Immature natural killer cell (primary cell): Measurements from ENCODE around the gene SAMD4A. TPM values are rescaled to one million over a fixed set of nuclear protein-coding genes. Genes with fewer than 3 reads are reported as not detected.
A peak's percentile ranks its signal among the peaks of the same experiment; 100 is the strongest.

Experiments used
- DNase-seq, 3 donors: peaks; one replicate each; pipeline ENCODE4 v3.0.0; 2022; ENCODE audit warnings: mixed read lengths in 1 of 3
- H3K27ac Mint-ChIP-seq, 6 donors: one replicate each; pipeline ENCODE4 v1.8.0; 2020; ENCODE audit warnings: mixed read lengths in 6 of 6, mild to moderate bottlenecking in 5 of 6, inconsistent platforms in 4 of 6, moderate library complexity in 3 of 6
- H3K27me3 Mint-ChIP-seq, 3 donors: one replicate each; pipeline ENCODE4 v1.8.0; 2020 to 2021; ENCODE audit warnings: low read depth in 3 of 3, mild to moderate bottlenecking in 3 of 3, mixed read lengths in 3 of 3, moderate library complexity in 3 of 3, inconsistent platforms in 1 of 3
- H3K36me3 Mint-ChIP-seq, 3 donors: one replicate each; pipeline ENCODE4 v1.8.0; 2020; ENCODE audit warnings: mixed read lengths in 3 of 3, inconsistent platforms in 2 of 3, mild to moderate bottlenecking in 2 of 3
- H3K4me1 Mint-ChIP-seq, 2 donors: one replicate each; pipeline ENCODE4 v1.8.0; 2020; ENCODE audit warnings: inconsistent platforms in 2 of 2, mild to moderate bottlenecking in 2 of 2, mixed read lengths in 2 of 2, moderate library complexity in 1 of 2
- H3K4me3 Mint-ChIP-seq, 5 donors: one replicate each; pipeline ENCODE4 v1.8.0; 2020; ENCODE audit warnings: mild to moderate bottlenecking in 5 of 5, mixed read lengths in 5 of 5, inconsistent platforms in 3 of 5, moderate library complexity in 3 of 5
- H3K9me3 Mint-ChIP-seq, 6 donors: one replicate each; pipeline ENCODE4 v1.8.0; 2020; ENCODE audit warnings: mild to moderate bottlenecking in 6 of 6, mixed read lengths in 6 of 6, inconsistent platforms in 4 of 6, moderate library complexity in 3 of 6
- polyA plus RNA-seq, 3 donors: library from polyadenylated mRNA; unstranded; fragments of 300-500 nt; fragmentation: Illumina TruSeq; gene quantifications; one replicate each; pipeline ENCODE4 v1.2.3, GENCODE V29; 2021

The SAMD4A gene
- polyA plus RNA-seq, 3 donors from 2014 or later = not detected

DNA sequence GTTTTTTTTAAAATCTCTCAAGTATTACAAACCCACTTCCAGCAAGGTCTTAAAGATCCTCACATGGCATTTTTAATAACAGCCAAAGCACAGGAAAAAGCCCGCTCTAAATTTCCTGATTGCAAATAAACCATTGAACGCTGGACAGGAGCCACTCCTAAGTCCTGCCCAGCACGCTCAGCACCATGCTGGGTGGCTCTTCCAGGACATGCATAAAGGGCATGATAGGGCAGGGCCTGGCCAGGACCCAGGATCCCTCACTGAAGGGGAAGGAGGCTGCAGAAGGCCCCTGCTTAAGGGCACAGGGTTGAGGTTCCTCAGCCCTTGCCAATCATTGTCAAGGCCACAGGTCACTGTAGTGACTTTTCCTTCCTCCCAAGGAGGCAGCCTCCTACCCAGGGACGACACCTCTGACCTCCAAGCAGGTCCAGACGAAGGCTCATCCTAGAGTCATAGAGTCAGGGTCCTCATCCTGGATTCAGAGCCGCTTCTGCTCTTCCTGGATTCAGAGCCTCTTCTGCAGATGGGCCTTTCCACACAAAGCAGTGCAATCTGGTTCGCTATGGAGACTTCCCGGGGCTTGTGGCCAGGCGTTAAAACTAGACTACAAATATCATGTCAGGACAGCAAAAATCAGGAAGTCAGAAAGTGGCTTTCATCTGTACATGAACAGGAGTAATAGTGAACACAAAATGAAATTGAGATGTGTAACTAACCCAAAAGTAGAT, 211.9 kb downstream of the SAMD4A start:
- DNase-seq = no peak
- peaks cover 0 to 14% (median 0%) of the 10 kb centered on the region in 3 donors for H3K36me3 Mint-ChIP-seq
- no peak overlapping the region for H3K4me3 Mint-ChIP-seq
- H3K27me3 Mint-ChIP-seq = peaks cover 13 to 33% (median 20%) of the 10 kb centered on the region in 3 donors
- H3K4me1 Mint-ChIP-seq = peaks cover 26 to 37% of the 10 kb centered on the region in 2 donors
- no peaks in the 10 kb centered on the region for H3K9me3 Mint-ChIP-seq
- H3K27ac Mint-ChIP-seq = no peak overlapping the region

DNA sequence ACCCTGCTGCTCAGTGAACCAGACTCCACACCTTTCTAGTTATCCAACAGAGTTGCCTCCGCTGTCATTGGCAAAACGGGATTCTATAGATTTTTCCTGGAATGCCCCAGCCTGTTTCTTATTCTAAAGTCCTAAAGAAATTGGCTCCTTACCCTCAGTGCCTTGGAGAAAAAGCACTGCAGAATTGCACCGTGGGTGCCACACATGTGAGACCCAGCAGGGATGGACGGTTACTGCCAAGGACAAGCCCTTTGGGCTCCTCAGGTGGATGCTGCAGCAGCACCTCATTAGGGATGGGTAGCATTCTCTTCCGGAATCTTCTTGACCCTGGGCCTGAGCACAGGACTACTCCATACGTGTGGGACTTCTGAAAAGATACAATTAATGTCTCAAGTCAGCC, 214.2 kb downstream of the SAMD4A start:
- Mint-ChIP-seq H3K4me3 (no peak overlapping the region), H3K36me3 (peaks cover 0 to 14% (median 0%) of the 10 kb centered on the region in 3 donors), H3K4me1 (peaks cover 16 to 23% of the 10 kb centered on the region in 2 donors), H3K27ac (no peak overlapping the region), H3K9me3 (no peaks in the 10 kb centered on the region), H3K27me3 (peaks cover 9 to 18% (median 13%) of the 10 kb centered on the region in 3 donors)
- DNase-seq = no peak

DNA sequence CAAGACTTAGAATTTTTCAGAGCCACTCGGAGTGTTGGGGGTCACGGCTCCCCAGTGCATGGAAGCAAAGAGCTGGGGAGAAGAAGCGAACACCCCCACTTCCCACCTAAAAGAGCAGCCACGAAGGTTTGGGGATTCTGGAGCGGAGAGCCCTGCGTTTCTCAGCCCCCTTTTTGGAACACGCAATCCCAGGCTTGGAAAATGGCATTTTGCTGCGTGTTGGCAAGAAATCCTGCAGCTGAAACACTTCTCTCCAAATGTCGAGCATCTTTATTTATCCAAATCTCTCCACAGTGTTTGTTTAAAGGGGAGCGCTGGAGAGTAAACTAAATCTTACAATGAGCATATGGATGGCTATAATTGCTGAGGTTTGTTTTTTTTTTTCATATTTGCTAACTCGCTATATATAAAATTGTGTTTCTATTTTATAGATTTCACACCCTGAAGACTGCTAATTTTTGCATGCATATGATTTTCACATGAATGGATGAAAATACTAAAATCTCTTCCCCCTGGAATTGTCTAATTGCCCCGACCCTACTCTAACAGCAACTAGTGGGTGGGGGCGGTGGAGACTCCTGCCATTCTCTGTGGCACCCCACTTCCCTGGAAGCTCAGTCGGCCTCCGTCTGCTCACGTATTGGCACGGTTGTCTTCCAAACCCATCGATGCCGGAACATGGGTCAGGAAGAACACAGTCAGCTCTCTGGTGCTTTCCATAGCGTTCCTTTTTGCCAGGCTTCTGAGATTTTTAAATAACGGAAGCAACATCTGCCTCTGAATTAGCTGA, 215.2 kb downstream of the SAMD4A start:
- Mint-ChIP-seq H3K36me3 (peaks cover 0 to 14% (median 0%) of the 10 kb centered on the region in 3 donors), H3K4me1 (peaks cover 5 to 13% of the 10 kb centered on the region in 2 donors), H3K4me3 (peak overlapping the region in 1 of 5 donors; percentile 54), H3K27ac (no peak overlapping the region), H3K27me3 (peaks cover 6 to 14% (median 11%) of the 10 kb centered on the region in 3 donors), H3K9me3 (no peaks in the 10 kb centered on the region)
- no peak for DNase-seq

DNA sequence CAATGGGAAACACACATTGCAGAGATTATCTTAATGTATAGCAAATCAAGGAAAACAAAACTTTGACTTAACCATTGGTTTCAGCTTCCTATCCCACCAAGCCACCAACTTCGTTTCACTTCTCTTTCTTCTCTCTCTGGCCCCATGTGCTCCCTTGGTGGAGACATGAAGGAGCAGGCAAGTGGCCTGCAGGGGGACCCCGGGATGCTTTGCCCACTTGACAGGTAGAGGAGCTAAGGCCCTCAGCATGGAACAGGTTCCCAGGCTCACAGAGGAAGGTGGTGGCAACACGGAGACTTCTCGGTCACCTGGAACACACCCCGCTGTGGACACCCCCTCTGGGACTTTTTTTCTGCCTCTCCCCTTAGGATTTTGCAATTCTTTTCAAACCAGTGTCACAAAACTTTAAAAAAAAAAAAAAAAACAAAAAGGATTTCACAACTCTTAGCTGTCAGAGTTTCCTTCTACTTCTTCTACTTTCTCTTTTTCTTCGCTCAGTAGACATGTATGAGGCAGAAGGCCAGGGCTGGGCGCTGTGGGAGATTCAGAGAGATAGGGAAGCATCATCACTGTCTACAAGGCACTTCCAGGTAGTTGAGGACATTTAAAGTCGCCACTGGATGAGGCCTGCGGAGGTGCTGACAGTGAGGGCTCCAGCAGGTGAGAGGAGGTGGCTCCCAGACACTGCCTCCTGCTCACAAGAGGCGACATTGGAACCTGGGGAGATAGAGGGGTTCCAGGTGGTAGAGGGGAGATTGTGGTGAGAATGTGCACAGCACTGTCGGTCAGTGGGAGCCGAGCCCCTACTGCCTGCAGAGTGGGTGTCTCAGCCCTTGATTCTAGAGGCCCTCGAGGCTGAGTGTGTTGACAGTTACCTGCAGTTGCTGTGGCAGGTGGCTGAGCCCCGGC, 216.1 kb downstream of the SAMD4A start:
- DNase-seq = no peak
- H3K27ac Mint-ChIP-seq = peak overlapping the region in 1 of 6 donors; percentile 54
- H3K4me3 Mint-ChIP-seq = peak overlapping the region in 1 of 5 donors; percentile 54
- peaks cover 0 to 14% (median 0%) of the 10 kb centered on the region in 3 donors for H3K36me3 Mint-ChIP-seq
- peaks cover 5 to 12% (median 11%) of the 10 kb centered on the region in 3 donors for H3K27me3 Mint-ChIP-seq
- no peaks in the 10 kb centered on the region for H3K9me3 Mint-ChIP-seq
- peaks cover 2 to 6% of the 10 kb centered on the region in 2 donors for H3K4me1 Mint-ChIP-seq

DNA sequence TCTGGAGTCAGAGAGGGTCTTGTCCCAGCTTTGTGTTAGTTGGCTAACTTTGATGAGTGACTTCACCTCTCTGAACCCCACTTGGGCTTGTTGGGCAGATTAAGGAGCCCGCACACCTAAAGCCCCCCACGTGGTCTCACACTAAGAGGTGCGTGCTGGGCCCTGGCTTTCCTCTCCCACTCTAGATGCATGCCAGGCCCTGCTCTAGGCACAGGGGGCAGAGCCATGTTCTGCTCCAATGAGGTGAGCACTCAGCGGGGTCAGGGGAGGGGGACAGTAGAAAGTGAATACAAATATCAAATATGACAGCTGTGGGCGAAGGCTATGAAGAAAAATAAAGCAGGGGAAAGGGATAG, 216.7 kb downstream of the SAMD4A start:
- peaks cover 0 to under 1% of the 10 kb centered on the region in 2 donors for H3K4me1 Mint-ChIP-seq
- no peak overlapping the region for H3K4me3 Mint-ChIP-seq
- DNase-seq = no peak
- no peaks in the 10 kb centered on the region for H3K9me3 Mint-ChIP-seq
- H3K27me3 Mint-ChIP-seq = peaks cover 1 to 9% (median 9%) of the 10 kb centered on the region in 3 donors
- H3K36me3 Mint-ChIP-seq = peaks cover 0 to 10% (median 0%) of the 10 kb centered on the region in 3 donors
- H3K27ac Mint-ChIP-seq = no peak overlapping the region

DNA sequence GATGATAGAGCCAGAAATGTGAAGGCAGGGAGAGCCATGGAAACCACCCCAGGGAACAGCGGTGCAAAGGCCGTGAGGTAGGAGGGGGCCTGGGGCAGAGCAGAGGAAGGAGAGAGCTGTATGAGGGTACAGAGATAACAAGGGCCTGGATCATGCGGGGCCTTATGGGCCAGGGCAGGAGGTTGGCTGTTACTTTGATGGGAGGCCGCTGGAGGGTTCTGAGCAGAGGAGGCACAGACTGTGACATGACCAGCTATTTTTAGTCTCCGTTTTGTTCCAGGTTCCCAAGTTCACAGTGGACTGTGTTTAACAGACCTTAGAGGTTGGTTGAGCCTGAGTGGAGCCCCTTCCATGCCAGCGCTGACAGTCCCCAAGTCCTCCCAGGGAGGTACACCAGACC, 217.1 kb downstream of the SAMD4A start:
- Mint-ChIP-seq H3K36me3 (peaks cover 0 to 10% (median 0%) of the 10 kb centered on the region in 3 donors), H3K9me3 (no peaks in the 10 kb centered on the region), H3K27me3 (peaks cover 1 to 9% (median 8%) of the 10 kb centered on the region in 3 donors), H3K4me1 (no peaks in the 10 kb centered on the region), H3K27ac (no peak overlapping the region), H3K4me3 (no peak overlapping the region)
- no peak for DNase-seq

DNA sequence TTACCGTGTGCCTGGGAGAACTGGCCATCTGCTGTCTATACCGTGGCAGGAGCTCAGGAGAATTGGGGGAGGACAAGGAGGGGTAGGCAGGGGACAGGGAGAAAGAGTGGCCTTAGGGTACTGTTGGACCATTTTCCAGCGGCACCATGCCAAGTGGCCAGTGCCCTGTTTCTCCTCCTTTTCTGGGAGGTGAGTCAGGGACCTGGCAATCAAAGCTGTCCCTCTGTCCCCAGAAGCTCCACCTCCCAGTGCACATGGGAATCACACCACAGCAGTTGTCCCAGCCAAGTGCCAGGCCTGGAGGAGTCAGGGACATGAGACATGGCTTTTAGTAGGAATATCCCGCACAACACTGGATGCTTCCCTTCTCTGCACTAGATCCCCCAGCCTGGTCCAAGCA, 217.7 kb downstream of the SAMD4A start:
- peaks cover 1 to 8% (median 8%) of the 10 kb centered on the region in 3 donors for H3K27me3 Mint-ChIP-seq
- H3K9me3 Mint-ChIP-seq = no peaks in the 10 kb centered on the region
- peaks cover 0 to 10% (median 0%) of the 10 kb centered on the region in 3 donors for H3K36me3 Mint-ChIP-seq
- no peaks in the 10 kb centered on the region for H3K4me1 Mint-ChIP-seq
- no peak overlapping the region for H3K27ac Mint-ChIP-seq
- DNase-seq = no peak
- H3K4me3 Mint-ChIP-seq = no peak overlapping the region

DNA sequence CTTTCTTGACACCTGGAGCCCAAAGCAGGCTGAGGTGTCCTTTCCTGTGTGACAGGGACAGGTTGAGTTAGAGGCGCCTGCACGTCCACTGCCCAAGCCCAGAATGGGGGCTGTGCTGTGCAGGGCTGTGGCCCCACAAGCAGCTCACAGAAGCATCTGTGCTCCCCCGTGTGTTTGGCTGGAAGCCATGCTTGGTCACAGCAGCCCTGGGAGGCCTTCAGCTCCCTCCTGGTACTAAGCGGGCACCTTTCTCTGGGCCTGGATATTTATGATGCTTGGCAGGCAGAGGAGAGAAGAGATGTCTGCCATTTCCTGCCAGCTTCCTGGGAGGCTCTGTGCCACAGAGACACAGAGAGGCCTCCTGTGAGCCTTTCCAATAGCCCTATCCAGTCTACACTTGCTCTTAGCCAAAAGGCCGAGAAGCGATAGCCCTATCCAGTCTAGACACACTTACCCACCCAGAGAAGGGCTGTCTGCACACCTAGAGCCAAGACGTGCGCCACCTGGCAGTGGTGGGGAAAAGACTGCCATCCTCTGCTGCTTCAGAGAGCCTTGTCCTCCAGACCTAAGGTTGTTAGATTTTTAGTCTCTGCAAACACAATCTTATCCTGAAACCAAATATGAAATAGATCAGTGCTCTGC, 218.3 kb downstream of the SAMD4A start:
- DNase-seq = no peak
- Mint-ChIP-seq H3K4me1 (no peaks in the 10 kb centered on the region), H3K27ac (no peak overlapping the region), H3K36me3 (peaks cover 0 to 6% (median 0%) of the 10 kb centered on the region in 3 donors), H3K9me3 (no peaks in the 10 kb centered on the region), H3K27me3 (peaks cover 1 to 8% (median 6%) of the 10 kb centered on the region in 3 donors), H3K4me3 (no peak overlapping the region)

DNA sequence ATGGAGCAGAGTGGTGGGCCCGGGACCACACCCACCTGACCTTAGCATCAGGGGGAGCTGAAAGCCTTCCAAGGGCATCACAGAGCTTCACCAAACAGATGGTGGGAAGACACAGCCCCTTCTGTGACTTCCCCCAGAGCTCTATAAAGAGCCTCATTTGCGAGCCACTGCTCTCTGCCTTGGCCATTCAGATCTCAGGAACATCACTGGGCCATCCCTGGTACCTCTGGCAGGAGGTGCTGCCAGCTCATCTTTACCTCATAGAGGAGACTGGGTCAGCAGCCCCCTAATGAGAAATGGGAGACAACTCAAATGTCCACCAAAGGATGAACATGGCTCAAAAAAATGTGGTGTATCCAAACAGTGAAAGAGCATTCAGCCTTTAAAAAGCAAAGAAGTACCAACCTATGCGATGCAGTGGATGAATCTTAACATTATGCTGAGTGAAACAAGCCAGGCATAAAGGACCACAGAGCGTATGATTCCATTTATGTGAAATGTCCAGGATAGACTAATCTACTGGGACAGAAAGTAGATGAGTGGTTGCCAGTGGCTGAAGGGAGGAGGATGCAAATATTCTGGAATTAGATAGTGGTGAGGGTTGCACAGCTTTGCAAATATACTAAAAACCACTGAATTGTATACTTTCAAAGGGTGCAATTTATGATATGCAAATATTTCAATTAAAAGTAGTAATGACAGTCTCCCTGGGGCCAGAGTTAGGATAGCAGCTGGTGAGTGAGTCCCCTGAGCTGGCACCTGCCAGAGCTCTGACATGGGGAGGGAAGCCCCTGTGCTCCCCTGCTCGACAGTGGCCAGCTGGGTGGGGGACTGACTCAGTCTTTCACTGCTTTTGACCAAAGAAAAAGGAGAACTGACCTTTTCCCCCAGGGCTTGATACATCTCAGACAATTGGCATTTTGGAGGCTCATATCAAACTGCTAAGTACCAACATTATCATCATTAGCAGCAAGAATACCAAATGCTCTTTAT, 219.1 kb downstream of the SAMD4A start:
- H3K4me3 Mint-ChIP-seq = no peak overlapping the region
- H3K27me3 Mint-ChIP-seq = peaks cover 1 to 6% (median 6%) of the 10 kb centered on the region in 3 donors
- DNase-seq = no peak
- H3K36me3 Mint-ChIP-seq = peaks cover 0 to under 1% (median 0%) of the 10 kb centered on the region in 3 donors
- no peak overlapping the region for H3K27ac Mint-ChIP-seq
- no peaks in the 10 kb centered on the region for H3K9me3 Mint-ChIP-seq
- no peaks in the 10 kb centered on the region for H3K4me1 Mint-ChIP-seq

DNA sequence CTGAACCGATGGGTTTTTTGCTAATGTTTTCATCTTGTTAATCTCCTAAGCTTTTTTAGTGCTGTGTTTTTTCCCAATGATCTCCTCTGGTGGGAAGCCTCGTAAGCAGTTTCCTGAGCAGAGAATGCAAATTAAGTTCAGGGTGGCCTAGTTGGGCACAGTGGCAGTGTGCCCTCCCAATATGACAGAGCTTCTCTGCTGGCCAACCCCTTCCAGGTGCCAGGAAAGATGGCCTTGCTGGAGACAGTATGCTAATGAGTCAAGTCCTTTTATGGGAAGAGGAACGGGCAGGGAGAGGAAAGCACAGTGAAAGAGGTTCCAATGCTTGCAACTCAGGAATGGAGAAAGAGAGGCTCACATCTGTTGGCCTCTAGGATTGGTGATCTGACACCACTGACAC, 219.9 kb downstream of the SAMD4A start:
- no peak overlapping the region for H3K27ac Mint-ChIP-seq
- H3K4me1 Mint-ChIP-seq = no peaks in the 10 kb centered on the region
- H3K36me3 Mint-ChIP-seq = no peaks in the 10 kb centered on the region

DNA sequence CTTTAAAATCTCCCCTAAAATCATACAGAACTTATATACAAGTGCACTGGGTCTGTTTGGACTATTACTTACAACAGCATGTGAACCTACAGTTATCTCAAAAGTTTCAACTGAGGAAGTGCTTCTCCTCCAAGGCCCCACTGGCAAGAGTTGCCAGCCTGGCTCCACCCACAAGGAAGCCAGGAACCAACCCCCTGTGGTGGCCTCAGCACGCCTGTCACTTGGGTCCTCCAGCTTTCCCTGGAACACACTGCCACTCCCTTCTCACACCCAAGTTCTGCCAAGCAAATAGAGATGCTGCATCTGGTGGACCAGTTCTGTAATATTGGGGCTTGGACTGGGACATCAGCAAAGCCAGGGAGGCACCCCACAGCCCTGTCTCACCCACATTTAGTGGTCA, 220.3 kb downstream of the SAMD4A start:
- Mint-ChIP-seq H3K4me1 (no peaks in the 10 kb centered on the region), H3K36me3 (no peaks in the 10 kb centered on the region), H3K27ac (no peak overlapping the region), H3K27me3 (peaks cover 0 to 4% (median 1%) of the 10 kb centered on the region in 3 donors), H3K4me3 (no peak overlapping the region), H3K9me3 (no peaks in the 10 kb centered on the region)
- DNase-seq = no peak

More for the DNA sequence above, 219.9 kb downstream of the SAMD4A start:
- H3K27me3 Mint-ChIP-seq = peaks cover 1 to 4% (median 2%) of the 10 kb centered on the region in 3 donors
- H3K4me3 Mint-ChIP-seq = no peak overlapping the region
- H3K9me3 Mint-ChIP-seq = no peaks in the 10 kb centered on the region
- no peak for DNase-seq

DNA sequence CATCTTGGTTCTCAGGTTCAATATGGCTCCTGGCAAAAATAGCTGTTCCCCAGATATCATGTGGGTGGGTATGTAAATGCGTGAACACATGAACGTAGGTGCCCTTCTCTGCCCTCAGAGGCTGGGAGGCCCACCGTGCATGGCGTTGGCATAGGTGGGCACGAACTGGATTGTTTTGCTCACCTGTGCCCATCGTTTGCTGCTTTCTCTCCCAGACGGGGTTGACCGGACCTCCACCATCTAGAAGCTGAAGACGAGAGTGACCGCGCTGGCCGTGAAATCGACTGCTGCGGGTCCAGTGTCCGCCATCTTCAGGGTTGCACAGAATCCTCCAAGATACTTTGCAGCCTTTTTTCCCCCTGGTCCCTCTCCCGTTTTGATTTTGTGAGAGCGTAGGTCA, 221.8 kb downstream of the SAMD4A start:
- no peak overlapping the region for H3K27ac Mint-ChIP-seq
- H3K4me1 Mint-ChIP-seq = no peaks in the 10 kb centered on the region
- no peak overlapping the region for H3K4me3 Mint-ChIP-seq
- no peak for DNase-seq
- H3K27me3 Mint-ChIP-seq = peaks cover 0 to 4% (median 0%) of the 10 kb centered on the region in 3 donors
- no peaks in the 10 kb centered on the region for H3K36me3 Mint-ChIP-seq
- H3K9me3 Mint-ChIP-seq = no peaks in the 10 kb centered on the region
